Type B pancreatic cell (in vitro differentiated cells): ENCODE data around the gene H2AZ2. TPM values are rescaled to one million over a fixed set of nuclear protein-coding genes. Genes with fewer than 3 reads are reported as not detected.

Experiments
- DNase-seq: peaks from one replicate; pipeline ENCODE4 v3.0.0; 2021; ENCODE audit warnings: mixed read lengths; ENCODE audit not compliant: unreplicated experiment; ENCODE audit errors: extremely low spot score
- H3K27ac Mint-ChIP-seq: 2 replicates; pipeline ENCODE4 v1.8.0; 2021; ENCODE audit warnings: mild to moderate bottlenecking, mixed read lengths
- H3K27me3 Mint-ChIP-seq: 2 replicates; pipeline ENCODE4 v1.8.0; 2021; ENCODE audit warnings: mixed read lengths
- H3K36me3 Mint-ChIP-seq: 2 replicates; pipeline ENCODE4 v1.8.0; 2021; ENCODE audit warnings: mixed read lengths
- H3K4me1 Mint-ChIP-seq: one replicate; pipeline ENCODE4 v1.8.0; 2021; ENCODE audit warnings: mixed read lengths; ENCODE audit not compliant: unreplicated experiment
- H3K4me3 Mint-ChIP-seq: 2 replicates; pipeline ENCODE4 v1.8.0; 2021; ENCODE audit warnings: mild to moderate bottlenecking, mixed read lengths
- H3K9me3 Mint-ChIP-seq: 2 replicates; pipeline ENCODE4 v1.8.0; 2021; ENCODE audit warnings: mixed read lengths
- total RNA-seq: library from RNA; stranded (reverse); gene quantifications from 2 replicates; pipeline ENCODE4 v1.2.1, GENCODE V29; 2021; ENCODE audit warnings: low replicate concordance
- TF ChIP-seq, protein P1 (sequence below): fragments of 200-600 bp; sonication (generic); conservative IDR thresholded peaks from 2 replicates; pipeline ENCODE4 v1.5.0; 2021; ENCODE audit warnings: antibody characterized with exemption, mild to moderate bottlenecking

H2AZ2 gene
- total RNA-seq, 1 donor from 2014 or later: 239 TPM

DNA sequence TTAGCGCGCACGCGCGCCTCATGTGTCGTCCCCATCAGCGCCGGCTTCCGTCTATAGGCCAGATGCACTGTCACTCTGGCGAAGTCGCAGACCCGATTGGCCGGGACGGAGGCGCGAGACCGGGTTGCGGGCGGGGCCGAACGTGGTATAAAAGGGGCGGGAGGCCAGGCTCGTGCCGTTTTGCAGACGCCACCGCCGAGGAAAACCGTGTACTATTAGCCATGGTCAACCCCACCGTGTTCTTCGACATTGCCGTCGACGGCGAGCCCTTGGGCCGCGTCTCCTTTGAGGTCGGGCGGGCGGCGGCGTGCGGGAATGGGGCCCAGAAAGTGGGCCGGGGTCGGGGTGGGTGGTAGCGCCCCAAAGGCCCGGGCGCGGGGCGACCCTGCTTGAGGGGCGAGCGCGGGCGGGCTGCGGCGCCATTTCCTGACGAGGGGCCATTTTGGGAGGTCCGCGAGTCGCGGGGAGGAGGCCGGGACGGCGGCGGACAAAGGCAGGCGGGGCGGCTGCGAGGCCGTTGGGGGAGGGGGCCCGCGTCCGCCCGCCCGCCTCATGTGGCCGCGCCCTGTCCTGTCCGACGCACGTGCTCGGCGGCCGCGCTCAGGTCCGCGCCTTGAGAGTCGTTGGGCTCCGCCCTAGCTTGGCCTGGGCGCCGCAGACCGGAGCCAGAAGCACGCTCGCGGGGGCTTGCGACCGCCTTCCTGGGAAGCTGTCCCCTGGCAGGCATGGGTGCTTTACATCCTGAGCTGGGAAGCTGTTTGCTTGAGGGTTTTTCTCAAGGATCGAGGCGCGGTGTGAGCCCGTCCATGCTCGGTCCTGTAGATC lies 51.2 kb downstream of the H2AZ2 start, which contains the start of gene PPIA:
PPIA (plus strand) TSS at position 178 of the 825 bp plus-strand sequence; CDS start at position 222, 44 bp downstream.
- Mint-ChIP-seq H3K36me3 (peaks cover 35% of the 10 kb centered on the region), H3K4me1 (peaks cover 23% of the 10 kb centered on the region), H3K4me3 (peak within 1 kb of the TSS; percentile 99), H3K9me3 (no peaks in the 10 kb centered on the region), H3K27ac (peak within 1 kb of the TSS; percentile 99), H3K27me3 (no peaks in the 10 kb centered on the region)
- TF ChIP-seq, protein P1, sequence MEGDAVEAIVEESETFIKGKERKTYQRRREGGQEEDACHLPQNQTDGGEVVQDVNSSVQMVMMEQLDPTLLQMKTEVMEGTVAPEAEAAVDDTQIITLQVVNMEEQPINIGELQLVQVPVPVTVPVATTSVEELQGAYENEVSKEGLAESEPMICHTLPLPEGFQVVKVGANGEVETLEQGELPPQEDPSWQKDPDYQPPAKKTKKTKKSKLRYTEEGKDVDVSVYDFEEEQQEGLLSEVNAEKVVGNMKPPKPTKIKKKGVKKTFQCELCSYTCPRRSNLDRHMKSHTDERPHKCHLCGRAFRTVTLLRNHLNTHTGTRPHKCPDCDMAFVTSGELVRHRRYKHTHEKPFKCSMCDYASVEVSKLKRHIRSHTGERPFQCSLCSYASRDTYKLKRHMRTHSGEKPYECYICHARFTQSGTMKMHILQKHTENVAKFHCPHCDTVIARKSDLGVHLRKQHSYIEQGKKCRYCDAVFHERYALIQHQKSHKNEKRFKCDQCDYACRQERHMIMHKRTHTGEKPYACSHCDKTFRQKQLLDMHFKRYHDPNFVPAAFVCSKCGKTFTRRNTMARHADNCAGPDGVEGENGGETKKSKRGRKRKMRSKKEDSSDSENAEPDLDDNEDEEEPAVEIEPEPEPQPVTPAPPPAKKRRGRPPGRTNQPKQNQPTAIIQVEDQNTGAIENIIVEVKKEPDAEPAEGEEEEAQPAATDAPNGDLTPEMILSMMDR: no peak
- DNase-seq: peak; percentile 99

DNA sequence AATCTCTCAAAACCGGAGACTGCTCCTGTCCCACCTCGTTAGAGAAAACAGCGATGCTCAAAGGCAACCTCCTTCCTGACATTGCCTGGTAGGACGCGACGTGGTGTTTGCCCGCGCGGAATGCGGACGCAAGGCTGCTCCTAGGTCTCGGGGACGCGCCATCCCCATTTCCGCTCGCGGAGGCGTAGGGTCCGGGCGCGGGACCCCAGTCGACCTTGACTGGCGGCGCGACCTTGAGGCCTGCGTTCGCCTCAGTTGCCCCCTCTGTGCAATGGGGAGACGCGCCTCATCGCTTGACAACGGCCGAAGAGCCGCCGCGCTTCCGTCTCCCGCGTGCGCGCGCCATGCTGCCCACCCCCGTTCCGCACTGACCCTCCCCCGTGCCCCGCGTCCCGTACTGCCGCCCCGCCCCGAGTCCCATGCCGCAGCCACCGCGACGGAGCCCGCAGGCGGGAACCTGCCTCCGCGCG lies 51.8 kb downstream of the H2AZ2 start:
- H3K4me1 Mint-ChIP-seq: peaks cover 23% of the 10 kb centered on the region
- H3K9me3 Mint-ChIP-seq: no peaks in the 10 kb centered on the region
- peak overlapping the region; percentile 99 for H3K4me3 Mint-ChIP-seq
- H3K27ac Mint-ChIP-seq: peak overlapping the region; percentile 98
- H3K36me3 Mint-ChIP-seq: peaks cover 28% of the 10 kb centered on the region
- no peak for DNase-seq
- TF ChIP-seq, protein P1: no peak
- no peaks in the 10 kb centered on the region for H3K27me3 Mint-ChIP-seq

DNA sequence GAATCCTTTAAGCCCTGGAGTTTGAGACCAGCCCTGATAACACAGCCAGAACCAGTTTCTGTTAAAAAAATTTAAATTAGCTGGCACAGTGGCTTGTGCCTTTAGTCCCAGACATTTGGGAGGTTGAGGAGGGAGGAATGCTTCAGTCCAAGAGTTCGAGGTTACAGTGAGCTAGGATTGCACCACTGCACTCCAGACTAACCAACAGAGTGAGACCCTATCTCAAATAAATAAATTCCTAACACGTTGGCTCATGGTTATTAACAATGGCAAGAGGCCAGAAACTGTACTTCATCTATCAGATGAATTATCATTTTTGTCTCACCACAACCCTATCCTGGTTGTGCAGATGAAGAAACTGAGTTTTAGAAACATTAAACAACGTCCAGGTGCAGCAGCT lies 53.6 kb downstream of the H2AZ2 start:
- DNase-seq: no peak
- H3K27ac Mint-ChIP-seq: peak overlapping the region; percentile 96
- TF ChIP-seq, protein P1: no peak
- H3K27me3 Mint-ChIP-seq: no peaks in the 10 kb centered on the region
- peaks cover 15% of the 10 kb centered on the region for H3K36me3 Mint-ChIP-seq
- no peaks in the 10 kb centered on the region for H3K9me3 Mint-ChIP-seq
- H3K4me1 Mint-ChIP-seq: peaks cover 20% of the 10 kb centered on the region
- peak overlapping the region; percentile 85 for H3K4me3 Mint-ChIP-seq

DNA sequence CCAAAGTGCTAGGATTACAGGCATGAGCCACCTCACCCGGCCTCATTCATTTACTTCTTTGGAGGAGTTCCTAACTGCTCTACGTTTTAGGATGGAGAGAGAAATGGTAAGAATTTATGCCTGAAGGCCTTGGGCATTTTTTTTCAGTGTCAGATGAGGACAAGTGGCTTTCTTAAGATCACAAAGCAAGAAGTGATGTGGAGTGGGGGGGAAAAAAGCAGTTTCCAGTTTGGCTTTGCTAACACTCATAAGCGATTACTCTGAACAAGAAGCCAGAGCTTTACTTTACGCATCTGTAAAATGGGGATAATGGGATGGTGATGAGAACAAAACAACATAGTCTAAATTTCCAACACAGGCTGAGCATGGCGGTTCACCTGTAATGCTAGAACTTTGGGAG lies 54.0 kb downstream of the H2AZ2 start:
- peak overlapping the region; percentile 85 for H3K4me3 Mint-ChIP-seq
- peak overlapping the region; percentile 96 for H3K27ac Mint-ChIP-seq
- H3K4me1 Mint-ChIP-seq: peaks cover 19% of the 10 kb centered on the region
- peaks cover 14% of the 10 kb centered on the region for H3K36me3 Mint-ChIP-seq
- DNase-seq: no peak
- H3K27me3 Mint-ChIP-seq: no peaks in the 10 kb centered on the region
- H3K9me3 Mint-ChIP-seq: no peaks in the 10 kb centered on the region
- TF ChIP-seq, protein P1: no peak

DNA sequence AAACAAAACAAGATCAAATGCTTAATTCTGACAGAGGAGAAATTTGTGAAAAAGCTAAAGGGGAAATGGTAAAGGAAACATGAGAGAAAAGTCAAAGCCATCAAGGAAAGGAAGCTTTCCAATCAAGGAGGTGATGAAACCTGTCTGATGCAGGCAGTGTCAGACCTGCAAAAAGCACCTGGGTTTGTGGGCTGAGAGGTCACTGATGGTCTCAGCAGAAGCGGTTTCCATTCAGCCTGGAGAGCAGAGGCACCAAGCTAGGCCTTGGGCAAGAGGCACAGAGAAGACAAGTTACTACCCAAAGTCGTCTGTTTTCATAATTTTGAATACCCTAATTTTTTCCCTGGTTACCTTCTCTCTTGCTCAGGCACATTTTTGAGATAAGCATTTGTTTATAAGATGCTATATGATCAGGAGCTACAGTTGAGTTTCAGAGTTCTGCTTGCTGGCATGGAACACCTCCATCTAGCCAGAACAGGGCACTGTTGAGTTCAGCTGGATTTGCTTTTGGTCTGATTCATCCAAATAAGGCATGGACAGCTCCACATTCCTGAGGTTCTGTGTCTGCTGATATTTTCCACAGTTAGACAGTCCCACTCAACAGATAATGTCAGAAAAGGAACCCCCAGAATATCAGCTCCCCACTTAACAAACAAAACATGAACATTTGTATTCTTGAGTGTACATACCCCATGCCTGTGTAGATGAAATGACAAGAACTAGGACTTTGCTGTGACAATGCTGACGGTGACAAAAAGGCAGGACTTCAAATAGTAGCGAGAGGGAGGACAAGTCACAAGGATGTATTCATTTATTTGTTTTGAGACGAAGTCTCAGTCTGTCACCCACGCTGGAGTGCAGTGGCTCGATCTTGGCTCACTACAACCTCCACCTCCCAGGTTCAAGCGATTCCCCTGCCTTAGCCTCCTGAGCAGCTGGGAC lies 56.3 kb downstream of the H2AZ2 start:
- Mint-ChIP-seq H3K27ac (peak overlapping the region; percentile 28), H3K36me3 (no peaks in the 10 kb centered on the region), H3K9me3 (no peaks in the 10 kb centered on the region), H3K27me3 (no peaks in the 10 kb centered on the region), H3K4me3 (no peak overlapping the region), H3K4me1 (peaks cover 5% of the 10 kb centered on the region)
- TF ChIP-seq, protein P1: no peak
- DNase-seq: no peak
